Fibroblast of skin of back (primary cell): ENCODE results near the gene SDC4.
"Not testable (repeated sequence)": the region's sequence is repeated elsewhere in the genome, so short reads cannot be mapped to it uniquely, and the experiment has no call there.

Experiments used
- DNase-seq: peaks from one replicate; pipeline ENCODE4 v3.0.0-alpha.2; 2013

The SDC4 gene

DNA sequence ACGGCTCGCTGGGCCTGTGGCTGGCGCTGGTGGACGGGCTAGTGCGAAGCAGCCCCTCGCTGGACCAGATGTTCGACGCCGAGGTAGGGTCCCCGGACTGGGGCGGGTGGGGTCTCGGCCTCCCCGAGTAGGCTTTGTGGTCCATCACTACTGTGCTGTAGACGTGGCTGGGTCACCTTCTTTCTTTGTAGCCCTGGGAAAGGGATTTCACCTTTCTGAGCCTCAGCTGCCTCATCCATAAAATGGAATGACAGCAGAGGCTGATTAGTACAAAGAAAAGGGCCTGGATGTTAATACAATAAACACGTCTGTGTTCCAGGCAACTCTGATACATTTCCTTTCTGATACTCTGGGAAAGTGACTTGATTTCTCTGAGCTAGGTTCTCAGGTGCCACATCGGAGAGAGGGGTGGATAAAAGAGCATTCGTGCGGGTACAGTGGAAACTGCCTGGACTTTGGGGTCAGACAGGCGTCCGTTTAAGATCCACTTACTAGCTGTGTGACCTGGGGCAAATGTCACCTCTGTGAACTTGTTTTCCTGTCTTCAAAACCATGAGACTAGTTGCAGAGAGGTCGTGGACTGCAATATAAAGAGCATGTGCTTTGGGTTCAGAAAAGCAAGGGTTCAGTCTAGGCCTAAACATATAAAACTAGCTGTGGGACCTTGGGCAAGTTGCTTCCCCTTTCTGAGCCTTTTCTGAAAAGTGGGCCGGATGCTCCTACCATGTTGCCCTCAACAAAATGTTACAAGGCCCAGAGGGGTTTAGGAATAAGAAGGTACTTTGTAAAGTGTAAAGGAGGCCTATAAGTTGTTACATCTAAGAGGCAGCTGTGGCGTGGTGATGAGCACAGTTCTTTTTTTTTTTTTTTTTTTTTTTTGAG, 15.6 kb upstream of the SDC4 start:
- DNase-seq = no peak

DNA sequence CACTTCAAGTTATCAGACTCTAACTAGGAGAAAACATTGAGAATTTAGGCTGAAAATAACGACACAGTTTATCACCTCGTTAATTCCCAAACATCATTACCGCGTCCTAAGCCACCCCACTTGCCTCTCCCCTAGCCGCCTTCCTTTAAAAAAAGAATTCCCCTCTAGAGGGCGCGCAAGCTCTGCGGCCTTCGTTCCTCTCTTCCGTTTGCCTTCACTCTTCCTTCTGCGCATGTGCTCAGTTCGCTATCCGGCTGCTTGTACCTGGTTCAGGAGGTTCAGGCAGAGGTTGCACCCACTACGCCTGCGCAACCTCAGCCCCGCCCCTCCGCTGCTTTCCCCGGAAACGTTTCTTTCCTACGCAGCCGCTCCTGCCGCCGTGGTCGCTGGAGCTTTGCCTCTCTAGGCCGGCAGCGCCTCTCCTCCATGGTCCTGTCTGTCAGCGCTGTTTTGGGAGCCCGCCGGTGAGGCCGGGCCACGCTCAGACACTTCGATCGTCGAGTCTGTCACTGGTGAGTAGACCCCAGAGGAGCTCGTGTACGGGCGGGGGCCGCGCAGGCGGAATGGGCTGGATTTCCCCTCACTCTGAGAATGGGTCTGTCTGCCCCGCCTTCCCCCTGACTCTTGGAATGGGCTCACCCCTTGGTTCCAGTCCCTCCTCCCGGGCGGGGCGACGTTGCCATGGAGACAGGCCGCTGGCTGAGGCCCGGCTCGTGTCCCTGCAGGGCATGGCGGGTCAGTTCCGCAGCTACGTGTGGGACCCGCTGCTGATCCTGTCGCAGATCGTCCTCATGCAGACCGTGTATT, 14.8 kb upstream of the SDC4 start, which contains the start of gene SYS1:
TSS of gene SYS1 (plus strand) at position 353 of the 807 bp plus-strand sequence. CDS start at position 729, 376 bp downstream.
- peak; percentile 98 for DNase-seq

DNA sequence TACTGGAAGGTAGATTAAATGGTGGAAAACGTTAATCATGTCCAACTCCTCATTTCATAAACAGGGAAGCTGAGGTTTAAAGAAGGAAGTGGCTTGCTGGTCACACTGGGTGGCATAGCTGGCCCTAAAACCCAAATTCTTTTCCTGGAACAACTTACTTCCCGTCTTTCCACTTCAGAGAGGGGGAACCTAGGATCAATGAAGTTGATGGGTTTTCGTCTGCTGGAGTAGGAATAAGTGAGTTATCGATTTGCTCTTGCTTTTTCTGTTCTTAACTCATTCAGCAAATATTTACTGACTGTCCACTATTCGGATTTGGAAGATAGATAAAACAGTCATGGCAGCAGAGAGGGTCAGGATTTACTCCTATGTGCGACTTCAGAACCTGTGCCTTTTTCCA, 13.6 kb upstream of the SDC4 start:
- no peak for DNase-seq

DNA sequence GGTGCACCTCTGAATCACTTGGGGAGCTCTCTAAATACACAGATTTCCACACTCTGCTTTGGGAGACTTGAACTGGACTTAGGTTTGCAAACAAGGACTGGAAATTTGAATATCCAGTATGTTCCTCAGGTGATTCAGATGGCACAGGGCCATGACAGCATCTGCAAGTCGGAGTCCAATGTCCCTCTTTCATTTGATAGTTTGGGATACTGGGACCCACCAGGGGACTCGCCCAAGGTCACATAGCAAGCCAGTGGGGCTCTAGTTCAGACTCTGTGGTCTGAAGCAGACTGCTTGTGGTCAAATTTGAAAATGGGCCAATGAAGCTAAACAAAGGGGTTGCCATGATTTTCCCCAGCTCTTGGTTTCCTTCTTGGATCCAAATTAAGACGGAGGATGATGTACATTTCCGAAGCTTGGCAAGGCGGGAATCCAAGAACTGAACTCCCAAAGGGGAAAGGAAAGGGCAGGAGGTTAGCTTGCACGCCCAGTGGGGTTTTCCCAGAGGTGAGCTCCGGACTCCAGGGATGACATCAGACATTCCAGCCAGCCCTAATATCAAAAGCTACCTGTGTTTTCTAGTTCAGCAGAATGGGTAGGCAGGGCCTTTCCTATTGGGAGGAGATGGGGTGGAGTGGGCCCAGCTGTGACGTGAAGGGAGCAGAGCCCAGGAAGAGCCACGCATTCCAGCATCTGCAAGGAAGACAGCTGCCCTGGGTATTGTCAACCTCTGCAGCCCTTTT, 11.4 kb upstream of the SDC4 start:
- no peak for DNase-seq

DNA sequence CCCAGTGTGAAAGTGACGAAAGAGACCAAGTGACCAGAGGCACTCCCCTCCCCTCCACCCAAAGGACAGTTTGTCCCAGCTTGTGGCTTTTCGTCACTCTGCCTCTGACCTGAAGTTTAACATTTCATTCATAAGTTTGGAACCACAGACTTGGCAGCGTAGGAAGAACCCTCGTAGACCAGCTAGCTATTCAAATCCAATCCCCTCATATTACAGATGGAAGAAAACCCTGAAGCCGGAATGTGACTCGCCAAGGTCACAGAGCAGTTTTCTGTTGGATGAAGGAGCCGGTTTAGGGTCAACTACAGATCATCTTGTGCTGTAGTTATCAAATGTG, 10.8 kb upstream of the SDC4 start:
- no peak for DNase-seq

DNA sequence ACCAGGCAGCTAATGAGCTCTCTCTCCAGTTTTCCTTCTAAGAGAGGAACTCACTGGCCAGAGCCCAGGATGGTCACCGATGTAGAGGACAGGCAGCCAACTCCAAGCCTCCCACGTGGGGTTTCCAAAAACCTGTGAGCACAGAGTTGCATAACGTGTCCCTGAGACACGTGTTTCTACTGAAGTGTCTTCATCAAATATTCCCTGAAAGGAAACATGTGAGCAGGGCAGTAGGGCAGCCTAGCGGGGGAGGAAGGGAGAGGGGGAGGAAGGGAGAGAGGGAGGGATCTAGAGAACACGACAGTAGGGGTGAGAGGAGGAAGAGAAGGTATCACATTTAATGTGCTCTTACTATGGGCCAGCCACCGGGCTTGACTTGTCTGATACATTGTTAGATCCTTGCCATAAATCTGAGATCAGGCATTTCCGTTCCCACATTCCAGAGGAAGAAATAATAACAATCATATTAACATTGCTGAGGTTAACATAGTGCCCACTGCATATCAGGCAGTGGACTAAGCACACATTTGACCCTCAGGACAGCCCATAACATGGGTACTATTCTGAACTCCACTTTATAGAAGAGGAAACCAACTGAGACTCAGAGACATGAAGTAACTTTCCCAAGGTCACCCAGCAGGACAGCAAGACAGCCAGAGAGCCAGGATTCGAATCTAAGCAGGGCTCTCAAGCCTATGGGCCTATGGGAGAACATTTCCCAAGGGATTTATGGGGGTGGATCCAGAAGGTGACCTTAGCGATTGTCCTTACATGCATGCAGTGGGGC, 10.3 kb upstream of the SDC4 start:
- peak; percentile 80 for DNase-seq

DNA sequence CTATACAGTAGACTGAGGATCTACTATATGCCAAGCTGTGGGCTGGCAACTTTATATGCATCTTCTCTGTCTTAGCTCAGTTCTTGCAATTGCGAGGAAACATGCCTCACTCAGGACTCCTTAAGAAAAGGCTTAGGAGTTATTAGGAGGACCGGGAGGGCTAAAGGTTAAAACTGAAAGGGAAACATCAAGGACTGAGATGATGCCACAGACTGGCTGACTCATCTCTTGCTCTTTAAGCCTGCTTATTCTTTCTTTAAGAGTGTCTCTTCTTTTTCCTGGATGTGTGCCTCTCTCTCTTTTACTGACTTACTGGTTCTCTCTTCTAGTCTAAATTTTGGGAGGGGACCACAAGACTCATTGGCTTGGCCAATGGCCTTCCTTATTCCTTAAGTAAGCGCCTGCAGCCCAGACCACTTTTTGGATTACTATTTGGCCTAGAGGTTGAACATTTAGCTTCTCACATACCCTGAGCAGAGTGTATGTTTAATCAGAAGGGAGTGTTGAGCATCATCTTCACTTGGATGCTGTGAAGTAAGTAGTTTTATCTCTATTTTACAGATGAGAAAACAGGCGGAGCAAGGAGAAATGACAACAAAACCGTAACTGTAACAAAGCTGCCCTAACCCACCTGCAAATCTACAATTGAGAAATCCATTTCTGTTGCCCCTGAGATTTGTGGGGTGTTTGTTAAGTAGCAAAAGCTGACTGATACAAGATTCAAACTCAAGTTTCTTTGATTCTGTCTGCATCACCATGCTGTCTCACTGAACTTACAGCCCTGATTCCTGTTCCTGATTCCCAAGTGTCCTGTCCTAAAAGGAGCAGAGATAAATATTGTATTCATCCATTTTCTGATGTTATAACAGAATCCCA, 7.2 kb upstream of the SDC4 start:
- peak; percentile 66 for DNase-seq

DNA sequence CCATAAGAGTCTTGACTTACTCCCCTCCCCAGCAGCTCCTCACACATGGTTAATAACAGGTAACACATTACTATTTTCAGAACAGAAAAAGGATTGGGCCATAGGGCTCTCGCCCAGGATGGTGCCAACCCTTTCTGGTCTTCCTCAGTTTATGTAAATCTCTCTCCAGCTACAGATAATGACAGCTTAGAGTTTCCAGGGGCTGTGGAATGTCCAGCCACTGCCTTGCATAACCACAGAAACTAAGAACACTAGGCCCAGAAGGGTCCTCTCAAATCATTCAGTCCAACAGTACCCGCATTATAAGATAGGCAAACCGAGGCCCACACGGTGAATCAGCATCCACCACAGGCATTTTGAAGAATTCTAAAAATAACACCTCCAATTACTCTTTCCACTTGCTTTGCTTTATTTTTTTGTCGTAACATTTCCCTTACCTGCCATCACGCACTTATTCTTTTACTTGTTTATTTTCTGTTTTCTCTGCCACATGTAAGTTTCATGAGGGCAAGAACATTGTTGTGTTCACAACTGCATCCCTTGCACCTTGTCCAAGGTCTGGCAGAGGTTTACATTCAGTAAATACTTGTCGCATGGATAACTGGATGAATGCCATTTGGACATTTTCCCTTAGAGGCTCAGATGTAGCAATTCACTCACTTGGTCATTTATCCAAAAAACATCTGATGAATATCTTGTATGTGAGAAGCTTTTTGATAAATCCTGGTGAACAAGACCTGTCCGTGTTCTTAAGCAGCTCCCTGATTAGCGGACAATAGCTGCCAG, 6.4 kb upstream of the SDC4 start:
- no peak for DNase-seq

DNA sequence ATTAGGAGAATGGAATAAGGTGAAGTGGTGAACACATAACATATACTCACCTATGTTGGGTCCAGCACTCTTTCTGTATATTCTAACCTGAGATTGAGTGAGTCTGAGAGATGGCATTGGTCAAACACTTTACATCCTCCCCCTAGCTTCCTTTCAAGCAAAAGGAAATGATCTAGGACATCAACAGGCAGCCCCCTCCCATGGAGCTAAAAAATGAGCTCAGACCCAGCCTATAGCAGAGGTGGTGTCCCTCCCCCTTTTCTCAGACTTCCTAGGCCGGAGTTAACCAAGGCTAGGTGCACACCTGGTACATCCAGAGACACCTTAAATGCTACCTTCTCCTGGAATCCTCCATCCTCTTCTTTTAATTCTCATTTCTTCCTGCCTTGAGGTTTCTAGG, 5.5 kb upstream of the SDC4 start:
- DNase-seq = no peak

DNA sequence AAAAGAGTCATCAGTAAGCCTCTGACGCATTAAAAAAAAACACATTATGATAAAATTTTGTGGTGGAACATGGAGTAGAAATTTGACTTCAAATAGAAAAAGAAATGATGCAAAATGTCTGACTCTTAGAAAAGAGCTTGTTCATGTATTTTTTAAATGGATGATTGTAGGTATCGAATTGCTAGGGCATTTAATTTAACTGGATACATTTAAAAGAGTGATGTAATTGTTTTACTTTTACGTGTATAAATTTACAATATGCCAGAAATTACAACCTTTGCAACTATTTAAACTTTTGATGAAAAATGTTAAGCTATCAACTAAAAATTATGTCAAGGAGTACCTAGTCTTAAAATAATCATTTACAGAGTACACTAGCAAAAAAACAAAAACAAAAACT, 4.5 kb upstream of the SDC4 start:
- no peak for DNase-seq

DNA sequence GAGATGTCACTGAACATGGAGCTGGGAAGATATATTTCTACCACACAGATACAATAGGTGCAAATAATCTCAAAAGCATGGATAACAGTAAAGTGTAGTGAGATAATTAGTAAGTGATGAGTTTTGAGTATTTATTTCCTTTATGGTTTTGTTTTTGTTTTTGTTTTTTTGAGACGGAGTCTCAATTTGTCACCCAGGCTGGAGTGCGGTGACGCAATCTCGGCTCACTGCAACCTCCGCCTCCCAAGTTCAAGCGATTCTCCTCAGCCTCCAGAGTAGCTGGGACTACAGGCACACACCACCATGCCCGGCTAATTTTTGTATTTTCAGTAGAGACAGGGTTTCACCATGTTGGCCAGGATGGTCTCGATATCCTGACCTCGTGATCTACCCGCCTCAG, 2.6 kb upstream of the SDC4 start:
- not testable (repeated sequence) for DNase-seq

DNA sequence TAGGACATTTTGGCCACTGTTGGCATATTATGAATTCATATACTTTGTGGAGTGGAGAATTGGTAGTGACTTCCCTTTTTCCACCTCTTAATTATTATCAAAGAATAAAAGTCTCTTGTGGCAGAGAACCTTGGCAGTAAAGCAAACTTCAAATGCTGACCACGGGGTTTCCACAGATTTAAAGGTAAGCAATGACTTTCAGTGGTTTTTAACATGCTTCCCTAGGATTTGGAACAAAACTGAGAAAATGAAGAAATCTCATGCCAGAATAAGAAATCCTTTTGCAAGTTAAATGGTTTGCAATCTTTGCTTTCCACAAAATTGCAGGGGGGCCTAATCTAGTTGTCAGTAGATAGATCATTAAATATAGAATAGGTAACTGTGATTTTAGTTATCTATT, 2.0 kb upstream of the SDC4 start:
- no peak for DNase-seq

DNA sequence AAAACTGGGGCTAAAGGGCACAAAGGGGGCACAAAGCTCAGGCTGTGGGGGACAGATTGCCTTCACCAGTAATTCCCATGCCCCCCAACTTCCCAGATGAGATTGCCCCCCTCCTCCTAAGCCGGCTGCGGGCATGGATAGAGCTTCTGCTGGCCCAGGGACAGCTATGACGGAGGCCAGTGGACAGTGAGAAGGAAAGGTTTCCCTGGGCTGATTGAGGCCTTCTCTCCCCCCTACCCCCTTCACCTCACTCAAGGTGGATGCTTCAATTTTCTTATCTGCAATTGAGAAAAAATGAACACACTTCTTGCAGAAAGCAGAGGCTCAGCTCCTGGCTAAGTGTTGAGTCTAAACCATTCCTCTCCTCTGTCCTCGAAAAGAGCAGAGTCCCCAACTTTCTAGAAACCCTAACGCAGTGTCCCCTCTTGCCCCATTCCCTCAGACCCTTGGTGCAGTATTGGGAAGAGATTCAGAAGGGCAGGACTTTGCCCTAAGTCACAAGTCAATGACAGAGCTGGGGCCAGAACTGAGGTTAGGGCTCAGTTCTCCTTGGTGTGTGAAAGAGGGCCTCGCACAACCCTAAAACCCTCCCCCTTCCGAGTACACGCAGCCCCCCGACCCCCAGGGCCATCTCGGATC, 808 bp downstream of the SDC4 start:
- no peak for DNase-seq

DNA sequence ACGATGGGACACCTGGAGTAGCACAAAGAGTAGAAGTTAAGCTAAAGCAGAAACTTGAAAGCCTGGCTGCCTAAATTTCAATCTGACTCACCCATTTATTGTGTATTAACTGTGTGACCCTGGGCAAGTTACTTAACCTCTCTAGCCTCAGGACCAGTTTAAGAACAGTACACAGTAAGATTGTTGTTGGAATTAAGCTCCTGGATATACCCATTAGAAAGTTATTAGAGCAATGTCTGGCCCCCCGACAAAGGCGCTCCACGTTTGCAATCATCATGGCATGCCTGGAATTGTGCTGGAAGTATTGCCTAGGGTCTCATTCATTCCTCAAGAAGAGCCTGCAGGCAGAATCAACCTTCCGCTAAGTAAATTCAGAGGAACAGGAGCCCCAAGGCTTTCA, 1.4 kb downstream of the SDC4 start:
- no peak for DNase-seq

DNA sequence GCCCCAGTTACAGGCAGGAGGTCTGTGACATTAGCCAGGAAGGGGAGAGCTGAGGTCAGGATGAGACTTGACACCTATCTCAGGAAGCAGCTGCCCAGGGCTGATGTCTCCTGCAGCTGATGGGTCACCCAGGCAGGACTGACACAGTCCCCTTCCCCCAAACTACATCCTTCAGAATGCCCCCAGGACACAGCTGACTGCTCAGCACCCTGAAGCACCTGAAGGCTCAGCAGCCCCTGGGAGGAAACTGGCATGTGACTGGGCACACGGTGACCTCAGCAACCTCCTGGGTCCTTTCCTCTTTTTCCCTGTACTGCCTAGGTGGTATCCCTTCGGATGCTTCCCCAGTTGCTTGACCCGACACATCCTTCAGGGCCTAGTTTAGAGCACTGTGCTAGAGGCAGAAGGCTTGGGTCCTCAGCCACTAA, 1.9 kb downstream of the SDC4 start:
- no peak for DNase-seq

DNA sequence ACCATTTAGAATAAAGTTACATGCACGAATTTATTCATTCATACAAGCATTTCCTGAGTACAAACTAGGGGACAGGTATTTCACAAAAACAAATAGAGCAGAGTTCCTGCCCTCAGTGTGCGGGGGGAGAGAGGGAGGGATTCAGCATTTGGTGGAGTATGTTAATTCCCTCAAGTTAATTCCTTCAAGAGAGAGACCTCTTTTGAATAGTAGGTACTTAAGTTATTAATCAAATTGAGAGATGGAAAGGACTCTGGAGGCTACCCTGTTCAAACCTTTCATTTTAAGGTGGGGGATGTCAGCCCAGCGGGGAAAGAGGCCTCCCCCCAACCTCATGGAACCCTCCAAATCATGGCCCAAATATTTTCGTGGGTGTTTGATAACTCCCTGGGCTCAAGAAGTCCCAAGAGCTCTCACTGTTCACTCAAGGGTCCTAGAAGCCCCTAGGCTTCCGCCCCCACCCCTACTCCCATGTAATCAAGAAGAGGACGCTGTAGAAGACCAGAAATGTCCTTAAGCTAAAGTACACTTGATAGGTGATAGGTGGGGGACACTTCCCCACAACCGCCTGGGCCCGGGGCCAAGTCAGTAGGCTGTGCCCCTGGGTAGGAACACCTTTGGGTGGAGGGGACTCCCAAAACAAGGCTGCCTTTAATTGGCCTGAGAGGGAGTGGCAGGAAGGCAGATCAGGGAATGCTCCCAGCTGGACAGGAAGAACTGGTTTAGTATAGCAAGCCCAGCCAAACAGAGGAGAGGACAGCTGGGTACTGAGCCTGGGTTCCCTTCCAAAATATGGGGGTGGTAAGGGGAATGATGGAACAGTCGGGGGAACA, 2.9 kb downstream of the SDC4 start:
- no peak for DNase-seq

DNA sequence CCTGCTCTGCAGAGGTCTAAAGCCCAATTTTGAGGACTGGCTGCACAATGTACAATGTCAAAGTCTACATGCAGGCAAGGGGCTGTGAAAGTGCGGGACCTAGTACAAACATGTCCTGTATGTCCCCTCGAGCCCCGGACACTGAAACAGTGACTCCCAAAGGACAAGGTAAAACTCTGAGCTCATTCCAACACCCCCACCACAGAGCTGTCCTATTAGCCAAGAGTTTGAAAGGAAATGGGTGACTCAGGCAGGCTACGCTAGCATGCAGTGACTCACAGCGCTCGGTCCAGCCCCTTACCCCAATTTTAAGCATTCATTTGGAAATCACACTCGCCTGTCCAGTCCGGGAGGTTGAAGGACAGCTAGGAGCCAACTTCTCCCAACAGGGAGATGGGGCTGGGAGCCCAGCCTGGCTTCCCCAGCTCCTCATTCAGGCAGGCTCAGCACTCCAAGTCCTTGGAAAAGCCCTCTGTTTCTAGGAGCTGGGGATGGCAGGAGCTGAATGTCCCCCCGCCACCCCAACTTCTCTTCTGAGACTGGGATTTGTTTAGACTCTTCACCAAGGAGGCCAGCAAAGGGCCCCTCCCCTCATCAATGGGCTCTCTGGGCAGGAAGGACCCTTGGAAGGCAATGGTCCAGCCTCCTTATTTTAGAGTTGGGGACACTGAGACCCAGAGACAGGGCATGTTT, 3.9 kb downstream of the SDC4 start:
- peak; percentile 92 for DNase-seq

DNA sequence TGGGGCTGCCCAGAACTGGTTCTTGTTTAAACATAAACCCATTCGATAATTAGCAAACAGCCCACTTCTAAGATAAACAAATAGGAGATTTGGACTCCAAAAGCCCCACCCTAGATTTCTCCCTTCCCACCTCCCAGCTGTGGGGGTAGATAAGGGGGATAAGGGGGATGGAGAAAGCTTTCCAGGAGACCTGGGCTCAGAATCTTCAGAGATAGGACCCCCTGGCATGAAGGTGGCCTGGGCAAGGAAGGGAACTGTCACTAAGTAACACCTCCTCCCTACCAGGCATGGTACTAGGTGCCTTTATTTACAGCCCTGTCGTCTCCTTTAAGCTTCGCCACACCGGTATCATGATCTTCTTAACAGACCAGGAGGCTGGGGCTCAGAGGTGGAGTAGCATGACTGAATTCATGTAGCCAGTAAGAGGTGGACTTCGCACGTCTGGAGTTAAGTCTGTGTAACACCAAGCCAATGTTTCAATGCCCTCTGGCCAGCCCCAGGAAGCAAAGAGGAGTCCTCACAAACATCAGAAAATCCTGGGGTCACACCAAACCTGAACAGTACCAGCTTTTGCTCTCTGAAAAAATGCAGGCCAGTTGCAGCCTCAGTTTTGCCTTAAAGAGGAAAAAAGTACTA, 4.6 kb downstream of the SDC4 start:
- no peak for DNase-seq
